Measurements from ENCODE around the gene TEX14. TPM values are rescaled to one million over a fixed set of nuclear protein-coding genes. Genes with fewer than 3 reads are reported as not detected.

TEX14 gene
- total RNA-seq, 1 experiment from 2014 or later = 0.89 TPM

- CTCF ChIA-PET = no interaction called here
- no peaks in the 10 kb centered on the region for H4K20me1 ChIP-seq (ENCODE audit: insufficient read depth)
- H3K36me3 ChIP-seq (ENCODE audit: control insufficient read depth in 1 of 2, insufficient read depth in 2 of 2, low read length in 2 of 2) = no peaks in the 10 kb centered on the region
- intact Hi-C loops (cut with micrococcal nuclease) = no loop called here
- H3K4me3 ChIP-seq (replicated peaks in 1 of 2; ENCODE audit: low read depth in 1 of 2, low read length in 2 of 2) = no peak overlapping the region
- no peak for TF ChIP-seq POLR2AphosphoS5 (IDR thresholded peaks at IDR 0.05; ENCODE audit: low read depth, low read length)
- TF ChIP-seq ELF1 (IDR thresholded peaks at IDR 0.05; ENCODE audit: borderline replicate concordance, low read depth) = no peak
- no peak for TF ChIP-seq FOSL1 (IDR thresholded peaks at IDR 0.05; ENCODE audit: low read depth)
- no peak for TF ChIP-seq ZFX (IDR thresholded peaks at IDR 0.05)
- no peak for TF ChIP-seq REST (IDR thresholded peaks at IDR 0.05; ENCODE audit: low read depth)
- TF ChIP-seq CTCF (IDR thresholded peaks at IDR 0.05 in 2 of 3, conservative IDR thresholded peaks at IDR 0.05 in 1 of 3; ENCODE audit: borderline replicate concordance in 1 of 3, insufficient read depth in 1 of 3, low read depth in 2 of 3, low read length in 2 of 3) = no peak
- TF ChIP-seq SIN3A (IDR thresholded peaks at IDR 0.05; ENCODE audit: low read depth) = no peak
- no peak for TF ChIP-seq MAX (IDR thresholded peaks at IDR 0.05)
- TF ChIP-seq RAD21 (IDR thresholded peaks at IDR 0.05; ENCODE audit: low read depth) = no peak
- TF ChIP-seq TCF7L2 (IDR thresholded peaks at IDR 0.05; ENCODE audit: borderline replicate concordance, extremely low read depth, insufficient read depth, insufficient read length) = no peak
- TF ChIP-seq ZBTB33 (IDR thresholded peaks at IDR 0.05; ENCODE audit: extremely low read depth, insufficient replicate concordance, low read length) = no peak
- TF ChIP-seq EZH2phosphoT487 (IDR thresholded peaks at IDR 0.05; ENCODE audit: borderline replicate concordance) = no peak
- no peak for TF ChIP-seq POLR2A (IDR thresholded peaks at IDR 0.05; ENCODE audit: borderline replicate concordance, extremely low read depth, insufficient read depth, insufficient read length)
- no peak for TF ChIP-seq JUND (IDR thresholded peaks at IDR 0.05)
- no peak for TF ChIP-seq SRF (IDR thresholded peaks at IDR 0.05; ENCODE audit: low read depth)
- no peak for TF ChIP-seq YY1 (IDR thresholded peaks at IDR 0.05; ENCODE audit: extremely low read depth, insufficient replicate concordance, low read depth, low read length)
- no peak for TF ChIP-seq ZNF274 (IDR thresholded peaks at IDR 0.05; ENCODE audit: low read depth, low read length)
- TF ChIP-seq CBX3 (IDR thresholded peaks at IDR 0.05; ENCODE audit: low read depth) = no peak
- no peak for TF ChIP-seq ATF3 (IDR thresholded peaks at IDR 0.05)
- TF ChIP-seq CEBPB (IDR thresholded peaks at IDR 0.05; ENCODE audit: low read depth) = no peak
- H3K9ac ChIP-seq (ENCODE audit: low read length) = no peak overlapping the region
- POLR2A ChIA-PET = interaction anchor here (5.8 kb wide), 1 partner anchor 16 kb away, joined by 45 read pairs; no protein-coding TSS in a partner anchor
- no peak overlapping the region for H2AFZ ChIP-seq (ENCODE audit: low read depth, low read length, poor library complexity, severe bottlenecking)
- BruUV-seq (replicated peaks) = no TSS peak
- no peaks in the 10 kb centered on the region for H3K9me2 ChIP-seq (ENCODE audit: insufficient read depth)
- ATAC-seq (no peak), DNase-seq (ENCODE audit: low read depth, low spot score) (no peak)
- H3K27ac ChIP-seq (ENCODE audit: low read depth, low read length) = no peak overlapping the region
- H3K79me2 ChIP-seq (ENCODE audit: insufficient read depth, low read length) = no peaks in the 10 kb centered on the region
- no peaks in the 10 kb centered on the region for H3K9me3 ChIP-seq (ENCODE audit: control insufficient read depth in 1 of 2, insufficient read depth in 1 of 2, low read depth in 1 of 2, low read length in 2 of 2)
- no peak overlapping the region for H3K4me2 ChIP-seq (ENCODE audit: low read length)
- H3K4me1 ChIP-seq (ENCODE audit: control insufficient read depth in 1 of 2, insufficient read depth in 2 of 2, low read length in 2 of 2) = no peaks in the 10 kb centered on the region
- RAD21 ChIA-PET (ENCODE audit: low non-redundant PET in 1 of 2, low total read pairs in 2 of 2, uncharacterized antibody in 2 of 2, unreplicated experiment in 2 of 2) = no interaction called here
- H3K27me3 ChIP-seq (ENCODE audit: insufficient read depth, low read length) = no peaks in the 10 kb centered on the region
These were observed 76.9 kb downstream of the TEX14 start for GRCh38 chr17:58614859-58615459.
